ENCODE measurements around the gene TRIM25.

The TRIM25 gene

DNA sequence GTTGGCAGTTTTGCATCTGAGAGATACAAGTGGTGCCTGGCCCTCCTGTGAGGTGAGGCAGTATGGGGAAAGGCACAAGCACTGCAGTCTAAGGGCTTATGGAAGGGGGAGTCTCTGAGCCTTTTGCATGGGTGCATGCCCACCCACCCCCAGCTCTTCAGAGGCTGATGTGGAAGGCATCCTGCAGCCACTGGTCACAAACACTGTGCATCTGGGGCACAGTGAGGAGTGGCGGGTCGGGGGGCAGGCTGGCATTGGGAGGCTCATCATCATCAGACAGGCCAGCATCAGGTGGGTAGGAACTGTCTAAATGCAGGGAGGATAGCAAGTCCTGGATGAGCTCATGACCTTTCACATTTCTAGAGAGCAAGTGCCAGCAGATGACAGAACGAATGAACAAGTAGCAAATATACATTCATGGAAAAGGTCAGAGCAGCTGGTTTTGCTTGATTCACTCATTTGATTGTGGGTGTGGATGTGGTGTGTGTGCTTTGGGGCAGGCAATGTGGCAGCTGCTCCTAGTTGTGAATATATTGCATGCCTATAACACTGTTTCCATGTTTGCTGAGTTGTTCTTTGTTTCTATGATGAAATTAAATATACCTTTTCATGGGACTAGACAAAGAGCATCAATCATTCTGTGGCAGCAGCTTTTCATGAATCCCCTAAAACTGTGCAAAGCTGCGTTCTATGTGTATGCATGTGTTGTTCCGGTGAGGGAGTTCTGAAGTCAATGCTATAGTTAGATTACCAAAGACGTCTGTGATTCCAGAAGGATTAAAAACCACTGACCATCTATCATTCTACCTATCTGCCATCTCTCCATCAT, 29.2 kb downstream of the TRIM25 start:
- WGBS (ENCODE audit: insufficient coverage), result 88% methylated on average over 3 of the region's 6 CpGs
- no peak for DNase-seq
- Histone ChIP-seq H3K4me3 (ENCODE audit: control insufficient read depth in 1 of 7, extremely low read depth in 1 of 7, insufficient read depth in 4 of 7, low read depth in 2 of 7, low read length in 6 of 7) (no peak overlapping the region), H3K27me3 (replicated peaks in 2 of 5; ENCODE audit: control insufficient read depth in 4 of 5, insufficient read depth in 5 of 5, low read length in 4 of 5) (no peaks in the 10 kb centered on the region), H3K36me3 (ENCODE audit: control insufficient read depth in 4 of 4, insufficient read depth in 4 of 4, low read length in 3 of 4) (peaks cover 22 to 37% (median 29%) of the 10 kb centered on the region in 4 experiments), H3K27ac (ENCODE audit: insufficient read depth in 1 of 2, low read depth in 1 of 2, low read length in 2 of 2, poor library complexity in 1 of 2, severe bottlenecking in 2 of 2) (no peak overlapping the region), H3K4me1 (ENCODE audit: control extremely low read depth in 1 of 4, control insufficient read depth in 4 of 4, insufficient read depth in 4 of 4, low read length in 3 of 4) (peaks cover 0 to 4% (median 0%) of the 10 kb centered on the region in 4 experiments), H3K9me3 (ENCODE audit: control extremely low read depth in 1 of 5, control insufficient read depth in 4 of 5, insufficient read depth in 2 of 5, low read depth in 1 of 5, low read length in 4 of 5) (peaks cover 0 to 22% (median 16%) of the 10 kb centered on the region in 5 experiments)
- ChIA-PET POLR2A (no interaction called here), CTCF (interaction anchor here (0.6 kb wide), 1 partner anchor 404 kb away, joined by 3 read pairs; no protein-coding TSS in a partner anchor)

DNA sequence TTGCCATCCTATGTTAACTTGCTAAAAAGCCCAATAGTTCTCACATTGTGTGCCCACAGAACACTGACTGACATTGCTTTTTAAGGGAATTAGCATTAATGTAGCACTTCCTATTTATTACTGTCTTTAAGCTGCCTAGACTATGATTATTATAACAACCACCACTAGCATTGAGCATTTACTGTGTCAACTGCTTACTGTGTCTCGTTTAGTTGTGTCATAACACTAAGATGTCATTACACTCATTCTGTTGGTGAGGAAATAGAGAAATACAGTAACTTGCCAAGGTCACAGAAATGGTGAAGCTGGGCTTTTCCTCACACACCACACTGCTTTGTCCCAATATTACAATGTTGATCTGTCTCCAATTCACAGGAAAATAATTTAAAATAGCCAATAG, 30.2 kb downstream of the TRIM25 start:
- Histone ChIP-seq H3K36me3 (ENCODE audit: control insufficient read depth in 4 of 4, insufficient read depth in 4 of 4, low read length in 3 of 4) (peaks cover 15 to 26% (median 20%) of the 10 kb centered on the region in 4 experiments), H3K4me3 (ENCODE audit: control insufficient read depth in 1 of 7, extremely low read depth in 1 of 7, insufficient read depth in 4 of 7, low read depth in 2 of 7, low read length in 6 of 7) (no peak overlapping the region), H3K27ac (ENCODE audit: insufficient read depth in 1 of 2, low read depth in 1 of 2, low read length in 2 of 2, poor library complexity in 1 of 2, severe bottlenecking in 2 of 2) (no peak overlapping the region), H3K27me3 (replicated peaks in 2 of 5; ENCODE audit: control insufficient read depth in 4 of 5, insufficient read depth in 5 of 5, low read length in 4 of 5) (no peaks in the 10 kb centered on the region), H3K4me1 (ENCODE audit: control extremely low read depth in 1 of 4, control insufficient read depth in 4 of 4, insufficient read depth in 4 of 4, low read length in 3 of 4) (peaks cover 0 to 4% (median 0%) of the 10 kb centered on the region in 4 experiments), H3K9me3 (ENCODE audit: control extremely low read depth in 1 of 5, control insufficient read depth in 4 of 5, insufficient read depth in 2 of 5, low read depth in 1 of 5, low read length in 4 of 5) (peaks cover 0 to 13% (median 12%) of the 10 kb centered on the region in 5 experiments)
- ChIA-PET POLR2A (no interaction called here), CTCF (interaction anchor here (1.0 kb wide), 1 partner anchor 11 kb away, joined by 3 read pairs; no protein-coding TSS in a partner anchor)
- DNase-seq, result no peak
- no CpG with 5 or more reads among the region's 1 CpG for WGBS (ENCODE audit: insufficient coverage)

DNA sequence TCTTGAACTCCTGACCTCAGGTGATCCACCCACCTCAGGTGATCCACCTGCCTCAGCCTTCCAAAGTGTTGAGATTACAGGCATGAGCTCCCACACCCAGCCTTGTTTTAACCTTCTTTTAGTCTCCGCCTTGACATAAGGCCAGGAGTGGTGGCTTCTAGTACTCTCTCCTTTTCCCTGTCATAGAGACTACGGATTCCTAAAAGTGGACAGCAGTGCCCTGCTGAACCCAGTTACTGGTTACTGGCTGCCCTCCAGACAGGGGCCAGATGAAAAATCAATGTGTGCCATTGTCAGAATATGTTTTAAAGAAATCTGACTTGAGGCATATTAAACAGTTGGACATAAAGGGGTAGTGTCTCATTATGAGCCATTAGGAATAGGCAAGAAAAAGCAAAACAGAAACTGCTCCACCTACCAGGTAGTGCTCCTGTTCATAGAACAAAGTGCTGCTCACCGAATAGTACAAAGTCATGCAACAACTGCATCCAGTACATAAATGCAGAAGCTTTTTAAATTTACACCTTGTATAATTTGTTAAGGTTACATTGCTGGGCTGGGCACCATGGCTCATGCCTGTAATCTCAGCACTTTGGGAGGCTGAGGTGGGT, 32.1 kb downstream of the TRIM25 start:
- H3K36me3 ChIP-seq (ENCODE audit: control insufficient read depth in 4 of 4, insufficient read depth in 4 of 4, low read length in 3 of 4), result peaks cover 2 to 7% (median 5%) of the 10 kb centered on the region in 4 experiments
- no peak overlapping the region for H3K4me3 ChIP-seq (ENCODE audit: control insufficient read depth in 1 of 7, extremely low read depth in 1 of 7, insufficient read depth in 4 of 7, low read depth in 2 of 7, low read length in 6 of 7)
- no peaks in the 10 kb centered on the region for H3K27me3 ChIP-seq (replicated peaks in 2 of 5; ENCODE audit: control insufficient read depth in 4 of 5, insufficient read depth in 5 of 5, low read length in 4 of 5)
- no peaks in the 10 kb centered on the region for H3K9me3 ChIP-seq (ENCODE audit: control extremely low read depth in 1 of 5, control insufficient read depth in 4 of 5, insufficient read depth in 2 of 5, low read depth in 1 of 5, low read length in 4 of 5)
- peaks cover 0 to 4% (median 0%) of the 10 kb centered on the region in 4 experiments for H3K4me1 ChIP-seq (ENCODE audit: control extremely low read depth in 1 of 4, control insufficient read depth in 4 of 4, insufficient read depth in 4 of 4, low read length in 3 of 4)
- ChIA-PET CTCF (no interaction called here), POLR2A (no interaction called here)
- WGBS (ENCODE audit: insufficient coverage), result 100% methylated on average over 1 of the region's 3 CpGs
- H3K27ac ChIP-seq (ENCODE audit: insufficient read depth in 1 of 2, low read depth in 1 of 2, low read length in 2 of 2, poor library complexity in 1 of 2, severe bottlenecking in 2 of 2), result no peak overlapping the region
- DNase-seq, result no peak

DNA sequence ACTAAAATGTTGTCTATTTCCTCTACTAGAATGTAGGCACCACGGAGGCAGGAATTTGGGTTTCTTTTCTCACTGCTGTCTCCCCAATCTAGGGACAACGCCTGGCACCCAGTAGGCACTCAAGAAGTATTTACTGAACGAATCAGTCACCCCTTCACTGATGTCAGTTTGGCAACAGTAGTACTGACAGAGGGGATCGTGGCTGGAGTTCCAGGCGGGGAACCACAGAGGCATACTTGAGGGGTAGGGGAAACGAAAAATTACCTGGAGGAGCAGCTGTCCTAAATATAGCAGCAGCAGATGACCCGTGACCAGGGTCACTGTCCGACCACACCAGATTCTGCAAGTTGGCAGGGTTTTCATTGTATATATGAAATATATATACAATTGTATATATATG, 33.3 kb downstream of the TRIM25 start:
- Histone ChIP-seq H3K4me1 (ENCODE audit: control extremely low read depth in 1 of 4, control insufficient read depth in 4 of 4, insufficient read depth in 4 of 4, low read length in 3 of 4) (peaks cover 0 to 4% (median 0%) of the 10 kb centered on the region in 4 experiments), H3K36me3 (ENCODE audit: control insufficient read depth in 4 of 4, insufficient read depth in 4 of 4, low read length in 3 of 4) (no peaks in the 10 kb centered on the region), H3K4me3 (ENCODE audit: control insufficient read depth in 1 of 7, extremely low read depth in 1 of 7, insufficient read depth in 4 of 7, low read depth in 2 of 7, low read length in 6 of 7) (no peak overlapping the region), H3K9me3 (ENCODE audit: control extremely low read depth in 1 of 5, control insufficient read depth in 4 of 5, insufficient read depth in 2 of 5, low read depth in 1 of 5, low read length in 4 of 5) (no peaks in the 10 kb centered on the region), H3K27me3 (replicated peaks in 2 of 5; ENCODE audit: control insufficient read depth in 4 of 5, insufficient read depth in 5 of 5, low read length in 4 of 5) (no peaks in the 10 kb centered on the region), H3K27ac (ENCODE audit: insufficient read depth in 1 of 2, low read depth in 1 of 2, low read length in 2 of 2, poor library complexity in 1 of 2, severe bottlenecking in 2 of 2) (no peak overlapping the region)
- ChIA-PET CTCF (no interaction called here), POLR2A (no interaction called here)
- DNase-seq, result no peak
- WGBS (ENCODE audit: insufficient coverage), result 93% methylated on average over 5 of the region's 8 CpGs

DNA sequence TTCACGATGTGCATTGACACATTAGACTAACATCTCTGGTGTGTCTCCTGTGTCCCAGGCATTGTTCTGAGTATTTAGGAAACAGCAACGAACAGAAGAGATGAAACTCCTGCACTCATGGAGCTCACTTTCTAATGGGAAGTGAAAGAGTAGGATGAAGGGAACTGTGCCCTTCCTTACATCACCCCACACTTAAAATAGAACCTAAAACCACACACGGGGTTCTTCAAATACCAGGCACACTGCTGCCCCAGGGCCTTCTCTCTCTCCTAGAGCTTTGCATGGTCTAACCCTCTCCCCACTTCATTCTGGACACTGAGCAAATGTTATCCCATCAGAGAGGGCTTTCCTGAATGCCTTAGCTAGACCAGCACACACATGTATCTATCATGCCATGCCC, 33.7 kb downstream of the TRIM25 start:
- Histone ChIP-seq H3K27me3 (replicated peaks in 2 of 5; ENCODE audit: control insufficient read depth in 4 of 5, insufficient read depth in 5 of 5, low read length in 4 of 5) (no peaks in the 10 kb centered on the region), H3K36me3 (ENCODE audit: control insufficient read depth in 4 of 4, insufficient read depth in 4 of 4, low read length in 3 of 4) (no peaks in the 10 kb centered on the region), H3K9me3 (ENCODE audit: control extremely low read depth in 1 of 5, control insufficient read depth in 4 of 5, insufficient read depth in 2 of 5, low read depth in 1 of 5, low read length in 4 of 5) (no peaks in the 10 kb centered on the region), H3K4me1 (ENCODE audit: control extremely low read depth in 1 of 4, control insufficient read depth in 4 of 4, insufficient read depth in 4 of 4, low read length in 3 of 4) (peaks cover 0 to 4% (median 0%) of the 10 kb centered on the region in 4 experiments), H3K27ac (ENCODE audit: insufficient read depth in 1 of 2, low read depth in 1 of 2, low read length in 2 of 2, poor library complexity in 1 of 2, severe bottlenecking in 2 of 2) (no peak overlapping the region), H3K4me3 (ENCODE audit: control insufficient read depth in 1 of 7, extremely low read depth in 1 of 7, insufficient read depth in 4 of 7, low read depth in 2 of 7, low read length in 6 of 7) (no peak overlapping the region)
- 100% methylated on average over 1 of the region's 3 CpGs for WGBS (ENCODE audit: insufficient coverage)
- CTCF ChIA-PET, result interaction anchor here (0.9 kb wide), 1 partner anchor 9 kb away, joined by 3 read pairs; no protein-coding TSS in a partner anchor
- no peak for DNase-seq
- POLR2A ChIA-PET, result no interaction called here

DNA sequence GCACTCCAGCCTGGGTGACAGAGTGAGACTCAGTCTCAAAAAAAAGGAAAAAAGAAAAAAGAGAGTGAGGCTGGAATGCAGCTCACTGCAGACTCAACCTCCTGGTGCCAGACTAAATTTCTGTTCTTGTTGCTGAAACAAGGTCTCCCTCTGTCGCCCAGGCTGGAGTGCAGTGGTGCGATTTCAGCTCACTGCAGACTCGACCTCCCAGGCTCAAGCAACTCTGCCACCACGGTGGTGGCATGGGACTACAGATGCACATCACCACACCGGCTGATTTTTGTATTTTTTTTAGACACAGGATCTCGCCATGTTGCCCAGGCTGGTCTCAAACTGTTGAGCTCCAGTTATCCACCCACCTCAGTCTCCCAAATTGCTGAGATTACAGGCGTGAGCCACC, 34.6 kb downstream of the TRIM25 start:
- no peak for DNase-seq
- ChIA-PET POLR2A (no interaction called here), CTCF (interaction anchor here (0.9 kb wide), 1 partner anchor 10 kb away, joined by 3 read pairs; no protein-coding TSS in a partner anchor)
- no peak overlapping the region for H3K4me3 ChIP-seq (ENCODE audit: control insufficient read depth in 1 of 7, extremely low read depth in 1 of 7, insufficient read depth in 4 of 7, low read depth in 2 of 7, low read length in 6 of 7)
- no peaks in the 10 kb centered on the region for H3K27me3 ChIP-seq (replicated peaks in 2 of 5; ENCODE audit: control insufficient read depth in 4 of 5, insufficient read depth in 5 of 5, low read length in 4 of 5)
- H3K9me3 ChIP-seq (ENCODE audit: control extremely low read depth in 1 of 5, control insufficient read depth in 4 of 5, insufficient read depth in 2 of 5, low read depth in 1 of 5, low read length in 4 of 5), result no peaks in the 10 kb centered on the region
- 98% methylated on average over 7 of the region's 7 CpGs for WGBS (ENCODE audit: insufficient coverage)
- H3K4me1 ChIP-seq (ENCODE audit: control extremely low read depth in 1 of 4, control insufficient read depth in 4 of 4, insufficient read depth in 4 of 4, low read length in 3 of 4), result peaks cover 0 to 4% (median 0%) of the 10 kb centered on the region in 4 experiments
- H3K36me3 ChIP-seq (ENCODE audit: control insufficient read depth in 4 of 4, insufficient read depth in 4 of 4, low read length in 3 of 4), result no peaks in the 10 kb centered on the region
- no peak overlapping the region for H3K27ac ChIP-seq (ENCODE audit: insufficient read depth in 1 of 2, low read depth in 1 of 2, low read length in 2 of 2, poor library complexity in 1 of 2, severe bottlenecking in 2 of 2)

DNA sequence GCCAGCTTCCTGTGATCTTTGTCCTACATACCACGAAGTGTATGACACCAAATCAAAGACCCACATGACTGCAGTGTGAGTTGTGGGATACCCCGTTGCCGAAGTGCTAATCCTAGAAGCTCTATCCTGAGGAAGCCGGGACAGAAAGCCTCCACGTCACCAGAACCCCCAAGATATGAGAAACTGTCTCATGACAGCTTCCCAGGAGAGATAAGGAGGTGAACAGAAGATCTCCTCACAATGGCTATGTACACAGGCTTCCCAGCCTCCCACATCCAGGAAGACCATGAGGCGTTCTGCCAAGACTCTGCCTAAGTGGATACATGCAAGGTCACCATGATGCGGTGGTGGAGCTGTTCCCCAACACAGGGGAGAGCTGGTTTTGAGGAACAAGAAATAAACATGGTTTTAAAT, 37.1 kb downstream of the TRIM25 start:
- Histone ChIP-seq H3K4me1 (ENCODE audit: control extremely low read depth in 1 of 4, control insufficient read depth in 4 of 4, insufficient read depth in 4 of 4, low read length in 3 of 4) (peaks cover 0 to 4% (median 0%) of the 10 kb centered on the region in 4 experiments), H3K36me3 (ENCODE audit: control insufficient read depth in 4 of 4, insufficient read depth in 4 of 4, low read length in 3 of 4) (no peaks in the 10 kb centered on the region), H3K27ac (ENCODE audit: insufficient read depth in 1 of 2, low read depth in 1 of 2, low read length in 2 of 2, poor library complexity in 1 of 2, severe bottlenecking in 2 of 2) (no peak overlapping the region), H3K4me3 (ENCODE audit: control insufficient read depth in 1 of 7, extremely low read depth in 1 of 7, insufficient read depth in 4 of 7, low read depth in 2 of 7, low read length in 6 of 7) (no peak overlapping the region), H3K27me3 (replicated peaks in 2 of 5; ENCODE audit: control insufficient read depth in 4 of 5, insufficient read depth in 5 of 5, low read length in 4 of 5) (no peaks in the 10 kb centered on the region), H3K9me3 (ENCODE audit: control extremely low read depth in 1 of 5, control insufficient read depth in 4 of 5, insufficient read depth in 2 of 5, low read depth in 1 of 5, low read length in 4 of 5) (no peaks in the 10 kb centered on the region)
- ChIA-PET POLR2A (no interaction called here), CTCF (interaction anchor here (1.3 kb wide), 1 partner anchor 18 kb away, joined by 3 read pairs; no protein-coding TSS in a partner anchor)
- 93% methylated on average over 2 of the region's 7 CpGs for WGBS (ENCODE audit: insufficient coverage)
- DNase-seq, result no peak

All from common myeloid progenitor, CD34-positive (primary cell).